GM12878 (cell line): ENCODE data around the gene PDIA5. TPM values are rescaled to one million over a fixed set of nuclear protein-coding genes. Genes with fewer than 3 reads are reported as not detected.

ENCODE experiments used
- ATAC-seq: fragments of 200-7000 bp; cut with Tn5 transposase; 3 replicates; pipeline ENCODE4 v1.9.1; 2020; ENCODE audit warnings: mild to moderate bottlenecking, moderate library complexity
- BruUV-seq: library from RNA; stranded (reverse); fragments of 400-500 nt; replicated peaks from 2 replicates; lab custom pipeline; 2021; lab: Mats Ljungman, UMichigan
- CTCF ChIA-PET: fragments of 300-600 bp; sonication (Branson Sonifier 250); formaldehyde crosslinking; extraction: SDS; loops from one replicate; lab custom pipeline; 2021; ENCODE audit warnings: inconsistent platforms; lab: Yijun Ruan, JAX
- POLR2A ChIA-PET: fragments of 350-600 bp; formaldehyde crosslinking; extraction: SDS; loops from one replicate; lab custom pipeline; 2021; ENCODE audit warnings: inconsistent platforms; lab: Charles Lee
- RAD21 ChIA-PET: fragments of 300-600 bp; sonication (Branson Sonifier 250); formaldehyde crosslinking; loops from one replicate; lab custom pipeline; 2023; ENCODE audit warnings: antibody characterized with exemption; ENCODE audit not compliant: unreplicated experiment; lab: Charles Lee
- SMC1A ChIA-PET: fragments of 300-600 bp; sonication (Branson Sonifier 250); formaldehyde crosslinking; loops from one replicate; lab custom pipeline; 2023; ENCODE audit not compliant: unreplicated experiment, uncharacterized antibody; lab: Charles Lee
- DNase-seq: peaks from one replicate; pipeline ENCODE4 v3.0.0-alpha.2; 2011; ENCODE audit warnings: low read depth, low spot score
- FAIRE-seq: peaks from 3 replicates; lab custom pipeline; 2011; peaks lifted over from hg19 to GRCh38; lab: Jason Lieb, UNC
- H2AFZ ChIP-seq: 2 replicates; pipeline ENCODE4 v1.6.0; 2011; ENCODE audit warnings: low read depth, low read length, control low read depth; ENCODE audit not compliant: control insufficient read depth
- H3K27ac ChIP-seq: 2 replicates; pipeline ENCODE4 v1.5.1; 2011; ENCODE audit warnings: control low read depth; ENCODE audit not compliant: control insufficient read depth, insufficient read depth
- H3K27me3 ChIP-seq, 2 experiments: replicated peaks in 1 of 2; 2 replicates each; pipeline versions ENCODE4 v1.6.0 to v1.6.1; 2011; ENCODE audit warnings: low read length in 1 of 2; ENCODE audit not compliant: control insufficient read depth in 2 of 2, insufficient read depth in 2 of 2
- H3K36me3 ChIP-seq, 2 experiments: 2 replicates each; pipeline ENCODE4 v1.5.1; 2011; ENCODE audit warnings: low read length in 1 of 2; ENCODE audit not compliant: control insufficient read depth in 2 of 2, insufficient read depth in 2 of 2
- H3K4me1 ChIP-seq: 2 replicates; pipeline ENCODE4 v1.6.1; 2011; ENCODE audit warnings: mild to moderate bottlenecking, low read length, moderate library complexity, mixed read lengths; ENCODE audit not compliant: control insufficient read depth, insufficient read depth
- H3K4me2 ChIP-seq: 2 replicates; pipeline ENCODE4 v1.6.0; 2011; ENCODE audit warnings: control low read depth; ENCODE audit not compliant: control insufficient read depth, insufficient read depth
- H3K4me3 ChIP-seq: fragments of 200-600 bp; sonication (generic); 2 replicates; pipeline ENCODE4 v1.5.1; 2016
- H3K79me2 ChIP-seq: 2 replicates; pipeline ENCODE4 v1.6.0; 2011; ENCODE audit warnings: low read length; ENCODE audit not compliant: control insufficient read depth, insufficient read depth
- H3K9ac ChIP-seq: 2 replicates; pipeline ENCODE4 v1.8.0; 2011; ENCODE audit warnings: low read length, control low read depth, mixed read lengths; ENCODE audit not compliant: control insufficient read depth, insufficient read depth
- H3K9me3 ChIP-seq: replicated peaks from 3 replicates; pipeline ENCODE4 v1.5.1; 2011; ENCODE audit warnings: mild to moderate bottlenecking, low read length; ENCODE audit not compliant: control insufficient read depth, insufficient read depth
- H4K20me1 ChIP-seq: 2 replicates; pipeline ENCODE4 v1.6.0; 2011; ENCODE audit not compliant: control insufficient read depth, insufficient read depth
- BCL3 ChIP-seq: IDR thresholded peaks from 2 replicates; pipeline ENCODE4 v1.6.1; 2011; ENCODE audit warnings: borderline replicate concordance, low read depth, mild to moderate bottlenecking, moderate library complexity, low read length; ENCODE audit not compliant: insufficient read depth, poor library complexity, severe bottlenecking
- CBX5 ChIP-seq: sonication (generic); IDR thresholded peaks from 2 replicates; pipeline ENCODE4 v1.6.1; 2016; ENCODE audit warnings: low read depth, moderate library complexity, mild to moderate bottlenecking, inconsistent platforms
- CHD2 ChIP-seq: IDR thresholded peaks from 2 replicates; pipeline ENCODE4 v1.6.1; 2011; ENCODE audit warnings: low read depth, low read length, improper control_type of control experiment, borderline replicate concordance
- EGR1 ChIP-seq, 2 experiments: IDR thresholded peaks; 1 replicate in 1 of 2; 2 replicates in 1 of 2; pipeline ENCODE4 v1.6.1; 2011 to 2012; ENCODE audit warnings: low read depth in 2 of 2, low read length in 2 of 2, borderline replicate concordance in 1 of 2, mild to moderate bottlenecking in 1 of 2, moderate library complexity in 1 of 2
- FOS ChIP-seq: IDR thresholded peaks from 3 replicates; pipeline ENCODE4 v1.6.1; 2011; ENCODE audit warnings: borderline replicate concordance; ENCODE audit not compliant: insufficient read length; ENCODE audit errors: extremely low read depth
- GABPA ChIP-seq: IDR thresholded peaks from 2 replicates; pipeline ENCODE4 v1.6.1; 2014; ENCODE audit warnings: antibody characterized with exemption, low read depth, mild to moderate bottlenecking, inconsistent platforms
- IRF4 ChIP-seq: IDR thresholded peaks from 2 replicates; pipeline ENCODE4 v1.6.1; 2011; ENCODE audit warnings: low read depth, low read length
- IRF5 ChIP-seq: fragments of 450-650 bp; IDR thresholded peaks from 2 replicates; pipeline ENCODE4 v1.6.1; 2017; ENCODE audit warnings: borderline replicate concordance
- RAD51 ChIP-seq: fragments of 450-650 bp; IDR thresholded peaks from 2 replicates; pipeline ENCODE4 v1.6.1; 2016; ENCODE audit warnings: moderate library complexity, mild to moderate bottlenecking, inconsistent platforms
- RB1 ChIP-seq: fragments of 450-650 bp; formaldehyde crosslinking; IDR thresholded peaks from 2 replicates; pipeline ENCODE4 v1.6.1; 2017; ENCODE audit warnings: mild to moderate bottlenecking, borderline replicate concordance
- SUZ12 ChIP-seq: fragments of 200-600 bp; sonication (generic); IDR thresholded peaks from one replicate; pipeline ENCODE4 v1.6.1; 2018; ENCODE audit warnings: antibody characterized with exemption, mild to moderate bottlenecking; ENCODE audit not compliant: unreplicated experiment
- USF1 ChIP-seq: IDR thresholded peaks from 2 replicates; pipeline ENCODE4 v1.6.1; 2011; ENCODE audit warnings: borderline replicate concordance, low read depth, mild to moderate bottlenecking, moderate library complexity, mixed read lengths, low read length; ENCODE audit not compliant: insufficient read depth; ENCODE audit errors: extremely low read length
- ZBED1 ChIP-seq: IDR thresholded peaks from 2 replicates; pipeline ENCODE4 v1.6.1; 2016; ENCODE audit warnings: borderline replicate concordance
- ZNF622 ChIP-seq: fragments of 450-650 bp; IDR thresholded peaks from 2 replicates; pipeline ENCODE4 v1.6.1; 2017; ENCODE audit warnings: mild to moderate bottlenecking, inconsistent platforms
- WGBS: methylation state at CpG from one replicate; pipeline ENCODE4 v1.1.6; 2016; ENCODE audit warnings: low lambda C conversion rate; ENCODE audit not compliant: insufficient replicate concordance, insufficient coverage; ENCODE audit errors: missing lambda C conversion rate; 5-methylcytosine and 5-hydroxymethylcytosine counted together
- in situ Hi-C: fragments of 300-500 bp; cut with MboI; formaldehyde crosslinking; loops from 9 replicates; pipeline ENCODE4 v1.14.3; 2018; ENCODE audit warnings: mixed read lengths
- intact Hi-C: fragments of 100-400 bp; cut with micrococcal nuclease; formaldehyde crosslinking; loops from one replicate; pipeline ENCODE4 v1.14.2; 2022; ENCODE audit not compliant: unreplicated experiment
- polyA plus RNA-seq, 11 experiments: library from polyadenylated mRNA; depleted of rRNA in 4 of 11; unstranded in 6 of 11; stranded (reverse) in 5 of 11; fragments of >200 nt; fragmentation: Nextera tagmentation in 4 of 11; fragmentation: Illumina TruSeq in 1 of 11; extraction: Ambion mirVana in 4 of 11; extraction: Trizol in 1 of 11; gene quantifications; 1 replicate in 1 of 11; 2 replicates in 10 of 11; pipeline versions ENCODE4 v1.2.1 to v1.2.3, GENCODE V29; 2011 to 2016; ENCODE audit warnings: inconsistent platforms in 2 of 11, missing spikeins in 2 of 11, low read depth in 1 of 11
- total RNA-seq, 4 experiments: library from RNA; depleted of rRNA in 3 of 4; stranded (reverse); fragments of >200 nt in 3 of 4; fragmentation: Illumina TruSeq in 1 of 4; extraction: Trizol in 1 of 4; gene quantifications; 2 replicates each; pipeline versions ENCODE4 v1.2.1 to v1.2.3, GENCODE V29; 2013 to 2021

PDIA5 gene
- total and polyA plus RNA-seq, 10 of the 15 experiments (the other 5 are each of a cell fraction or from before 2014, with no cell fraction given), result 4.1 to 24.8 (median 19.2) TPM

DNA sequence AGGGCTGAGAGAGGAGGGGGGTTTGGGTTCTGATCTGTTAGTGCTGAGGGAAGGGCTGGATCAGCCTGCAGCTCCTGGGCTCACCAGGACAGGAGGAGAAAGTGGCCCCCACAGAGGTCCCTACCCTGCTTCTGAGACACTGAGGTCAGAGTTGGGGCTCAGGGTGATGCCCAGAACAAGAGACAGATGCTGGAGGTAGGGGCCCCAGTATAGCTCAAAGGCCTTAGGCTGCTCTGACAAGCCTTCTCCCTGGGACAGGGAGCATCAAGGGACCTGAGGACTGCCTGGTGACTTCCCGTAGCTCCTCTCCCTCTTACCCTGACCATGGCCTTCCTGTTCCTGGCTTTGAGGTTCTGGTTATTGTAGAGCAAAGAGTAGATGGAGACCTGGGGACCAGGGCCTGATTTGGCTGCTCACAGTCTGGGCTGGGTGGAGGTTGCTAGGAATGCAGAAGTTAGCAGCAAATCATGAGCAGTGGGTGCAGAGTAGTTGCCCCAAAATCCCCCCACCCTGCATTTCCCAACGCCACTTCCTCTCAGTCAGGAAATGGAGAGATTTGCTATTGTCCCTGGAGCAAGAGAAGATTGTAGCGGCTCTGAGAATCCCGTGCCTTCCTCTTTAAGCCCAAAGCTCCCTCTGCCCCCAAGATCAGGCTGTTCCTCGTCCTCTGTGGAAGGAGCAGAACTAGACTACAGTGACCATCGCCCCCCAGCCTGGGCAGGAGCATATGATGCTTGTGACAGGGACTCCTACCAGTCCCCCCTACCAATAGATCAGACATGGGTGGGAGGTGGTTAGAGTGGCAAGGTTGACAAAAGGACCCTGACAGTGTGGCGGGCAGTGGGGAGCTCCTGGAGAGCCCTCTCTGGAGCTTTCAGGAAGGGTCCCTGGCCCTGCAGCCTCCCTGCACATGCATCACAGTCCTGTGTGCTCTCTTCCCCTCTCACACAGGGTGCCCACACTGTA lies 87.5 kb downstream of the PDIA5 start:
- SMC1A ChIA-PET, result interaction anchor here (0.6 kb wide), 1 partner anchor 55 kb away, joined by 3 read pairs; no protein-coding TSS in a partner anchor
- no peak overlapping the region for H3K27ac ChIP-seq
- no peaks in the 10 kb centered on the region for H3K79me2 ChIP-seq
- POLR2A ChIA-PET, result no interaction called here
- H2AFZ ChIP-seq, result no peak overlapping the region
- in situ Hi-C loops (no loop called here), intact Hi-C loops (no loop called here)
- peaks cover under 1 to 8% of the 10 kb centered on the region in 2 experiments; a peak in 3 of 4 replicates for H3K36me3 ChIP-seq
- ATAC-seq (no peak), FAIRE-seq (no peak), DNase-seq (no peak)
- CTCF ChIA-PET, result interaction anchor here (1.1 to 1.2 kb wide), 2 partner anchors 73 to 101 kb away, joined by 4 to 5 read pairs; no protein-coding TSS in a partner anchor
- no peak for TF ChIP-seq BCL3
- TF ChIP-seq CHD2, result no peak
- TF ChIP-seq RB1, result no peak
- no peak for TF ChIP-seq USF1
- no peak for TF ChIP-seq FOS
- TF ChIP-seq ZBED1, result no peak
- TF ChIP-seq ZNF622, result no peak
- no peak for TF ChIP-seq CBX5
- no peak for TF ChIP-seq SUZ12
- no peak for TF ChIP-seq EGR1 (IDR thresholded peaks at IDR 0.05; ENCODE audit: borderline replicate concordance in 1 of 2, low read depth in 2 of 2, low read length in 2 of 2)
- TF ChIP-seq GABPA, result no peak
- TF ChIP-seq RAD51, result no peak
- TF ChIP-seq IRF5, result no peak
- TF ChIP-seq IRF4, result no peak
- H3K4me1 ChIP-seq, result peaks cover 9% of the 10 kb centered on the region
- H3K27me3 ChIP-seq, result no peaks in the 10 kb centered on the region
- BruUV-seq, result no TSS peak
- H3K9me3 ChIP-seq, result no peaks in the 10 kb centered on the region
- no peak overlapping the region for H3K4me3 ChIP-seq
- H3K9ac ChIP-seq, result no peak overlapping the region
- H3K4me2 ChIP-seq, result no peak overlapping the region
- RAD21 ChIA-PET, result interaction anchor here (1.0 to 1.4 kb wide), 2 partner anchors 17 to 47 kb away, joined by 3 to 4 read pairs; partner anchors contain the start of gene SEC22A
- H4K20me1 ChIP-seq, result no peaks in the 10 kb centered on the region
- 98% methylated on average over 7 of the region's 7 CpGs for WGBS
